HG03575 (cell line): ENCODE results near the gene PRDM2.

ENCODE experiments used
- ATAC-seq: cut with Tn5 transposase; IDR thresholded peaks from one replicate; pipeline ENCODE4 v1.9.1; 2021; ENCODE audit not compliant: unreplicated experiment, insufficient number of reproducible peaks, low FRiP score; ENCODE audit errors: extremely low read depth

The PRDM2 gene

GRCh38 chr1:13801655-13802486, 101.9 kb downstream of the PRDM2 start:
- no peak for ATAC-seq

GRCh38 chr1:13802782-13803545, 103.0 kb downstream of the PRDM2 start:
- ATAC-seq: no peak

- ATAC-seq: no peak
These were observed 103.7 kb downstream of the PRDM2 start for GRCh38 chr1:13803546-13804239.

GRCh38 chr1:13804240-13804633, 104.2 kb downstream of the PRDM2 start:
- no peak for ATAC-seq

GRCh38 chr1:13805431-13805830, 105.4 kb downstream of the PRDM2 start:
- ATAC-seq: no peak

GRCh38 chr1:13806108-13806507, 106.1 kb downstream of the PRDM2 start:
- ATAC-seq: no peak

GRCh38 chr1:13807209-13807608, 107.2 kb downstream of the PRDM2 start:
- no peak for ATAC-seq

- no peak for ATAC-seq
These were observed 108.7 kb downstream of the PRDM2 start for GRCh38 chr1:13808729-13809131.

GRCh38 chr1:13809461-13810159, 109.6 kb downstream of the PRDM2 start:
- no peak for ATAC-seq

- ATAC-seq: no peak
These were observed 112.7 kb downstream of the PRDM2 start for GRCh38 chr1:13812456-13813397.

GRCh38 chr1:13813398-13814012, 113.5 kb downstream of the PRDM2 start:
- no peak for ATAC-seq

- no peak for ATAC-seq
These were observed 114.1 kb downstream of the PRDM2 start for GRCh38 chr1:13814131-13814530.

- no peak for ATAC-seq
These were observed 116.2 kb downstream of the PRDM2 start for GRCh38 chr1:13816016-13816760.

GRCh38 chr1:13817906-13818305, 117.9 kb downstream of the PRDM2 start:
- no peak for ATAC-seq

GRCh38 chr1:13818926-13819325, 118.9 kb downstream of the PRDM2 start:
- no peak for ATAC-seq

- no peak for ATAC-seq
These were observed 119.7 kb downstream of the PRDM2 start for GRCh38 chr1:13819642-13820041.

- no peak for ATAC-seq
These were observed 120.1 kb downstream of the PRDM2 start for GRCh38 chr1:13820055-13820454.
